ENCODE results near the gene CDH24.

GRCh38 chr14:23066368-23066767 lies 9.0 kb upstream of the CDH24 start:
- TF ChIP-seq CTCF (IDR thresholded peaks at IDR 0.05), result no peak
- no peak for TF ChIP-seq POLR2A (IDR thresholded peaks at IDR 0.05)

Data from lower leg skin (tissue), 3 donors.